ENCODE results near the gene TEX2.

DNA sequence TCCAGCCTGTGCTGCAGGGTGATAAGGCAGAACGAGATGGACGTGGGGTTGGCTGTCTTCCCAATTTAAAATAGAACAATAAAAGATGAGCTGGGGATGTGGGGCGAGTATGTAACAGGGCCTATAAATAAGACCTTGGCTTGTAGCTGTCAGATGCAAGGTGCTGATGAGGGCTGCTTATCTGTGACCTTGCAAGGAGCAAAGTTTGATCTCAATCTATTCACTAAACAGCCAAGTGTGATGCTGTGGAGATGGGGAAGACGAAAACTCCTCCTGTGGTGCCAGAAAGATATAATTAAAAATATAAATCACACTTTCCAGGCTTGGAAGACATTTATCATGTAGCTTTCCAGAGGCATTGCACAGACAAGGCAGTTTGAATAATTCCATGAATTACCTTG lies 26.7 kb upstream of the TEX2 start:
- TF ChIP-seq CTCF (IDR thresholded peaks at IDR 0.05) (no peak), EZH2 (IDR thresholded peaks at IDR 0.05; ENCODE audit: borderline replicate concordance, insufficient read depth, low read depth, low read length, poor library complexity, severe bottlenecking) (no peak)
